GM19455 (cell line): ENCODE results near the gene CEP83.
"Not testable (repeated sequence)": the region's sequence is repeated elsewhere in the genome, so short reads cannot be mapped to it uniquely, and the experiment has no call there.

Experiments used
- ATAC-seq: cut with Tn5 transposase; IDR thresholded peaks from one replicate; pipeline ENCODE4 v1.9.1; 2021; ENCODE audit not compliant: unreplicated experiment

The CEP83 gene

GRCh38 chr12:94386422-94386821 lies 73.2 kb downstream of the CEP83 start:
- no peak for ATAC-seq

DNA sequence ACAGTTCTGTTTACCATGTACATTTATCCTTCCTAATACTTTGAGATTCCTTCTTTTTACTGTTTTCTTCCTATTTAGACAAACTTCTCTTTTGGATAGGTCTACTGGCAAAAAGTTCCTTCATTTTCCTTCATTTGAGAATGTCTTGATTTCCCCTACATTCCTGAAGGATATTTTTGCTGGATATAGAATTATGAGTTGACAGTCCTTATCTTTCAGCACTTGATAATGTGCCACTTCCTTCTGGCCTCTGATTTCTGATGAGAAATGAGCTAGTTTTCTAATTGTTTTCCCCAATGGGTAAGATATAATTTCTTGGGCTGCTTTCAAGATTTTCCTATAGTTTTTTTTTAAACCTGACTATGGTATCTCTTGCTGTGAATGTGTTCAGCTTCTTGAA lies 75.6 kb downstream of the CEP83 start:
- ATAC-seq: no peak

- no peak for ATAC-seq
Observed at GRCh38 chr12:94380507-94380906, 79.2 kb downstream of the CEP83 start.

DNA sequence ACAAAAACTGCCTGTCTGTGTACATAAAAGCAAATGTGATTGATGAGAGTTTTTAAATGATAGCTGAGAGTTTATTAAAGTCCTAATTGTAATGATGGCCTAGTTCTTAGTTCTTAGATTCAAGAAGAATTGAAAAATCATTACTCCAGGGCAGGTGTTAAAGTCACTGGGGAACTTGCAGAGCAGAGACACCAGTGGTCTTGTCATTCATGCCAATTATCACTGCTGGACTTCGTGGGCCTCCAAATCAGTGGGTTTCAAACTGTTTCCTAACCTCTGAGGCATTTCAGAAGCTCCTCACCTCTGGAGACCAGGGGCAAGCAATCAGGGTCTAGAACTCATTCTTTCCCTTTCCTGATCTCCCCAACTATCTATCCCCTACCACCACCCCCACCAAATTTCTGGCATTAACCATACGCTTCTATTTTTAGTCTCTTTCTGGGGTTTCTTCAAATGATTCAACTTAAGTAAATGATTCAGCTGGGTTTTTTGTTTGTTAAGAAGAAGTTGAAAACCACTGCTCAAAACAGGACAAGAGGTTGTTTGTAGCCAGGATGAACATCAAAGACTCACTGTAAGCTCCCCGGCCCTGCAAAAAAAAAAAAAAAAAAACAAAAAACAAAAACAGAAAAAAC lies 80.1 kb downstream of the CEP83 start:
- ATAC-seq: no peak

GRCh38 chr12:94377599-94377998 lies 82.1 kb downstream of the CEP83 start:
- ATAC-seq: no peak

GRCh38 chr12:94374124-94374523 lies 85.5 kb downstream of the CEP83 start:
- ATAC-seq: no peak

GRCh38 chr12:94372461-94372860 lies 87.2 kb downstream of the CEP83 start:
- no peak for ATAC-seq

DNA sequence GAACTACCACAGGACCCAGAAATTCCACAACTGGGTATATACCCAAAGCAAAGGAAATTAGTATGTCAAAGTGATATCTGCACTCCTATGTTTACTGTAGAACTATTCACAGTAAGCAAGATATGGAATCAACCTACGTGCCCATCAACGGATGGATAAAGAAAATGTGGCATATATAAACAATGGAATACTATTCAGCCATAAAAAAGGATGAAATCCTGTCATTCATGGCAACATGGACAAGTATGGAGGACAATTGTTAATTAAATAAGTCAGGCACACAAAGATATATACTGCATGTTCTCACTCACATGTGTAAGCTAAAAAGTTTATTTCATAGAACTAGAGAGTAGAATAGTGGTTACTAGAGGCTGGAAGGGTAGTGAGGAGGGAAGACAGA lies 97.0 kb downstream of the CEP83 start:
- no peak for ATAC-seq

- no peak for ATAC-seq
Observed at GRCh38 chr12:94359761-94360160, 99.9 kb downstream of the CEP83 start.

DNA sequence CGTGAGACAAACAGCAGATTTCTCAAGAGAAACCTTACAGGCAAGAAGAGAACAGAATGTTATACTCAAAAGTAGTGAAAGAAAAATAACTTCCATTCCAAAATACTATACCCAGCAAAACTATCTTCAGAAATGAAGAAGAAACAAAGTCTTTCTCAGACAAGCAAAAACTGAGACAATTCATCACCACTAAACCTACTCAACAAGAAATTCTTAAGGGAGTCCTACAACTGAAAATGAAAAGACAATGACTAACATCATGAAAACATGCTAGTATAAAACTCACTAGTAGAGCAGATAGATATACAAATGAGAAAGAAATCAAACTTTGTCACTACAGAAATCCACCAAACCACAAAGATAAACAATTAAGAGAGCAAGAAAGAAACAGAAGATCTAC lies 106.5 kb downstream of the CEP83 start:
- ATAC-seq: no peak

DNA sequence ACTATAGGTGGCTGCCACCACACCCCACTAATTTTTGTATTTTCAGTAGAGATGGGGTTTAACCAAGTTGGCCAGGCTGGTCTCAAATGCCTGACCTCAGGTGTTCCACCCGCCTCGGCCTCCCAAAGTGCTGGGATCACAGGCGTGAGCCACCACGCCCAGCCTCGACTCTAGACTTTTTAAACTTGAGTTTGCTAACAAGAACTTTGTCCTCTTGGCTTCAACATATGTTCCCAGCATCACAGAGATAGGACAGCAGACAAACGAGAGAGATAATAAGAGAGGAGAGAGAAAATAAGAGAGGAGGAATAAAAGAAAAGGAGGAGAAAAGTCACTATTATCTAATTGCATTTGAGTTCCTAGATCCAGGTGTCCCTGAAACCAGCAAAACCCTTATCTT lies 119.1 kb downstream of the CEP83 start:
- ATAC-seq: no peak

DNA sequence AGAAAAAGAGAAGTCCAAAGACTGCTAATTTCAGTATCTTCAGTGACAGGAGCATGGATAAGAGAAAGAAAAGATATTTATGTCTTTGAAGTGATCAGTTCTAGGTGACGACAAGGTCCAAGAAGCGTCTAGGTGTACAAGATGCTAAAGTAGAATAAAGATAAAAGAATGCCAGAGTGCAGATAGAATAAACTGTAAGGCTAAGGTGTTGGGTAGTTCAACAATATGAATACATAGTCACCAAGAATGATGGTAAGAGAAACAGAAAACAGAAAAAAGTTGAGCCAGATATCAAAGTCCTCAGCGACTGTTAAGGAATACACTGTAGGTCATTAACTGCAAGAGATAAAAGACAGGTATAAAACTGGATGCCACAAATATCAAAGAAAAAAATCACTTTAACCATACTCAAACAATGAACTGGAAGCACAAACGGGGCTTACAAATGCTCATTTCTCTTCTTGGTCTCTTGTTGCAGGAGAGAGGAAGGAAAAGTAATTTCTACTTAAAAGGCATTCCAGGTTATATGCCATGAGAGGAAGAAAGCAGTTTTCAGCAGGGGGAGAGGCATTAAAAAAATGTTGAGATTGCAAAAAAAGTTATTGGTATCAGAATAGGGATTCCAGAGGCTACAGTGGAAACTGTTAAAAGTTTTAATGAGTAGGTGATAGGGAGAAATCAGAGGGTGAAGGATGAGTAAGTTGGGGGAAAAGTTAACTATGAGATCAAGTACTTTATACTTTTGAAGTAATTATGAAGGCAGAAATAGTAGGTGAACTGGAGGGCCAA lies 121.5 kb downstream of the CEP83 start:
- no peak for ATAC-seq

- no peak for ATAC-seq
Observed at GRCh38 chr12:94336211-94336925, 123.3 kb downstream of the CEP83 start.

DNA sequence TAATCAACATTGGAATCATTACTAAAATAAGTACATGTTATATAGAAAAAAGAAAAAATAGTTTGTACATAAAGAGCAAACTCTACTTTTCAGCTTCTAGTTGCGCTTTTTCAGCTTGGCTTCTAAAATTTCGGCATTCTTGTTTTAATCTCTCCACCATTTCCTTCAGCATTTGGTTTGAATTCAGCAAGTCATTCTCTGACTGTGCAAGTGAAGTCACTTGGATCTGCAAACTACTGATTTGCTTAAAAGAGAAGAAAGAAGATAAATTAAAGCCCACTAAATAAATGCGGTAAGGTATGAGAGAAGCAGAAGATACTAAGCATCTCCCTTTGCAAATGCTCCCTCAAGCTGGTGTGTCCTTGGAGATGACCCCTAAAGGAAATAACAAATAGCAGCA lies 126.3 kb downstream of the CEP83 start:
- no peak for ATAC-seq

DNA sequence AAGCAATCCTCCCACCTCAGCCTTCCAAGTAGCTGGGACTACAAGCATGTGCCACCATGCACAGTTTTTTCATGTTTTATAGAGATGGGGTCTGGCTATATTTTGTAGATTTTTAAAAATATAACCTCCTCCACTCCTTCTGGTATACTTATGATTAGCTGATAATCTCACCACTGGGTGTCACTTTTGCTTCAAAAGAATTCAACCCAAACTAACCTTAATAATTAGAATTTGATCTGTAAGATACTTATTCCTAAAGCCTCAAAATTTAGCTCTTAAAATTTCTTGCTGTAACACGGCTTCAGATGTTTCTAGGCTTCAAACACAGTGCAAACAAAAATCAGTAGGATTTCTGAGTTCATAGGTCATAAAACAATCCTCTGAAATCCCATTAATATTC lies 130.3 kb downstream of the CEP83 start:
- ATAC-seq: no peak

DNA sequence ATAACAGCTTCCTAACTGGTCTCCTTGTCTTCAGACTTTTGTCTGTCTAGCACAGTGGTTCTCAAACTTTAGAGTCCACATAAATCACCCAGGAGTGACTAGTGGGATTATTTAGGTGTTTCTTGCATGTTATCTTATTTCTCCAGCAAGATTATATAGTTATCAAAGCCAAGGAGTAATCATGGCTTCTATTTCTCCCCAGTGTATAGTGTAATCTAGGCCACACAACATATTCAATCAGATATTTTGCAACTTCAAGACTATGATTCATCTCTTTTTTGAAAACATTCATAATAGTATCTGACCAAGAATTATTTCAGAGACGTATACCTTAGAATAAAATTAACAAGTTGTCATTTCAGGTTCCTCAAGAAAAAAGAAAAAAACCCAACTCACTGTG lies 131.9 kb downstream of the CEP83 start:
- no peak for ATAC-seq

GRCh38 chr12:94326727-94327126 lies 132.9 kb downstream of the CEP83 start:
- ATAC-seq: no peak

DNA sequence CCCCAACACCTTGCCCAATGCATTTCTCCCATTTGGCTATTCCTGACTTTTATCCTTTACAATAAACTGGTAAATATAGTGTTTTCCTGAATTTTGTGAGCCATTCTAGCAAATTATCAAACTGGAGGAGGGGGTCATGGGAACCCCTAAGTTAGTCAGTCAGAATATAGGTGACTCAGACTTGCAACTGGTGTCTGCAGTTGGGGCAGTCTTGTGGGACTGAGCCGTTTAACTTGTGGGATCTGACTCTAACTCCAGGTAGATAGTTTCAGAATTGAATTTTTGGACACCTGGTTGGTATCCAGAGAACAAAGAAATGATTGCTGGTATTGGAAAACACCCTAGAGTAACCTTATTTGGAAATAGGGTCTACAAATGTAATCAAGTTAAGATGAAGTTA lies 133.4 kb downstream of the CEP83 start:
- no peak for ATAC-seq

DNA sequence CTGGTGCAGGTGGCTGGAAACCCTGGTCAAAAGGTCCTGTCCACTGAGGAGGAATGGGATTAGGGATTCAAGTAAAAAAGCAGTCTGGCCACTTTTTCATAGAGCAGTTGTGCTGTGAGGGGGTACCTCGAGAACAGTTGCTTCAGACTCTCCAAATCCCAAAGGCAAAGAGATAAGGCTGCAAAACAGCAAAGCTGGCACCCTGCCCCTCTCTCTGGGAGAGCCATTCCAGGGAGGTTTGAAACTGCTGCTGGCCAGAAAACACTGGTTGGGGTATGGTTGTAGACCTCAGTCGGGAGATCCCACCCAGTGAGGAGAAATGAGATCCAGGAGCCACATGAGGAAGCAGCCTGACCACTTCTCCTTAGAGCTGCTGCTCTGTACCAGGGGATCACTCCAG lies 137.3 kb downstream of the CEP83 start:
- ATAC-seq: no peak

GRCh38 chr12:94320109-94320508 lies 139.6 kb downstream of the CEP83 start:
- no peak for ATAC-seq

- ATAC-seq: no peak
Observed at GRCh38 chr12:94318181-94318580, 141.5 kb downstream of the CEP83 start.

GRCh38 chr12:94316600-94316999 lies 143.1 kb downstream of the CEP83 start:
- ATAC-seq: not testable (repeated sequence)
